Right cardiac atrium (tissue), 5 donors: Measurements from ENCODE around the gene OR12D2. TPM values are rescaled to one million over a fixed set of nuclear protein-coding genes. Genes with fewer than 3 reads are reported as not detected.
"Not testable (repeated sequence)": the region's sequence is repeated elsewhere in the genome, so short reads cannot be mapped to it uniquely, and the experiment has no call there.

Experiments used
- ATAC-seq, 2 donors: fragments of 200-7000 bp; cut with Tn5 transposase; one replicate each; pipeline versions ENCODE4 v1.8.0 to v1.9.1; 2020; ENCODE audit warnings: moderate library complexity in 2 of 2, mild to moderate bottlenecking in 1 of 2
- DNase-seq, 3 donors: peaks; one replicate each; pipeline ENCODE4 v3.0.0-alpha.2; 2020
- H3K27ac ChIP-seq: one replicate; pipeline ENCODE4 v1.5.1; 2013; ENCODE audit warnings: mild to moderate bottlenecking, low read length, control low read depth, moderate library complexity
- H3K27me3 ChIP-seq: one replicate; pipeline ENCODE4 v1.6.1; 2013; ENCODE audit not compliant: control insufficient read depth, insufficient read depth
- H3K4me1 ChIP-seq: one replicate; pipeline ENCODE4 v1.6.1; 2013; ENCODE audit warnings: low read length; ENCODE audit not compliant: control insufficient read depth, insufficient read depth
- H3K4me3 ChIP-seq: one replicate; pipeline ENCODE4 v1.5.1; 2013; ENCODE audit warnings: low read length, control low read depth
- H3K9me3 ChIP-seq: one replicate; pipeline ENCODE4 v1.6.1; 2013; ENCODE audit warnings: low read length; ENCODE audit not compliant: control insufficient read depth
- WGBS: extraction: QIAGEN DNeasy Blood & Tissue Kit; methylation state at CpG from one replicate; pipeline ENCODE4 v1.1.7; 2013; 5-methylcytosine and 5-hydroxymethylcytosine counted together
- intact Hi-C, 4 donors: fragments of 100-400 bp; cut with DNase I; formaldehyde crosslinking; loops; one replicate each; pipeline versions ENCODE4 v1.11.0 to v1.14.0; 2022 to 2023
- polyA plus RNA-seq: library from polyadenylated mRNA; stranded (reverse); fragments of 200-250 nt; gene quantifications from one replicate; pipeline ENCODE4 v1.2.3, GENCODE V29; 2013
- total RNA-seq, 4 donors: library from RNA; stranded (reverse); fragmentation: NEBNext Ultra II Directional; extraction: Animal tissue kit (Norgen Biotek cat#: 25700); gene quantifications; one replicate each; pipeline ENCODE4 v1.2.1, GENCODE V29; 2021
- donor health status: healthy with polysubstance abuse.
- donor health status: DM: no; HTN: yes; CAD: no.
- donor health status: DM: no; HTN: no; CAD: no.
- donor health status: DM: no; HTN: yes; CAD: no; lungs with severe emphysema.
- donor health status: DM: yes; HTN: yes; CAD: no.

The OR12D2 gene
- total and polyA plus RNA-seq, 5 donors, result not detected

DNA sequence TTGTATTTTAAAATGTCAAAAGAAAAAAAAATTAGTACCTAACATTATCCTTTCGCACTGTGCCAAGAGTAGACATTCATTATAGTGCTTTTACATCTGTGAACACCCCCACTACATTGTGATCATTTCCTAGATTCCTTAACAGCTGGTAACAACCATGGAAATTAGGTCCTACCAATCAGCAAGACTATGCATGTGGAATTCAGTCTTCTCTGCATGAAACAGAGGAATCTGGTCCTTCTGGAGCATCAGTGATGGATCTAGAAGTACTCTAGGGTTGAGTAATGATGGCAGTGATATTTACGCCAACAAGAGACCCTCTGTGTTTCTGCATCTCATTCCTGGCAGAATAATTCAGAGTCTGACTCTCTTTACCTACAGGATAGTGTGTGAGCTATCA lies 28.7 kb downstream of the OR12D2 start:
- WGBS, result 89% methylated on average over 2 of the region's 2 CpGs
- intact Hi-C loops, result no loop called here

GRCh38 chr6:29424575-29424974 lies 29.1 kb downstream of the OR12D2 start:
- DNase-seq, result no peak
- Histone ChIP-seq H3K4me3 (no peak overlapping the region), H3K9me3 (no peaks in the 10 kb centered on the region), H3K27me3 (no peaks in the 10 kb centered on the region), H3K4me1 (no peaks in the 10 kb centered on the region), H3K27ac (no peak overlapping the region)
- ATAC-seq, result no peak
- WGBS, result 34% methylated on average over 2 of the region's 2 CpGs
- intact Hi-C loops, result no loop called here

More for the DNA sequence above, 28.7 kb downstream of the OR12D2 start:
- ATAC-seq, result no peak
- Histone ChIP-seq H3K27me3 (no peaks in the 10 kb centered on the region), H3K4me3 (no peak overlapping the region), H3K9me3 (no peaks in the 10 kb centered on the region), H3K4me1 (no peaks in the 10 kb centered on the region), H3K27ac (no peak overlapping the region)
- no peak for DNase-seq

- Histone ChIP-seq H3K27me3 (no peaks in the 10 kb centered on the region), H3K4me3 (no peak overlapping the region), H3K9me3 (no peaks in the 10 kb centered on the region), H3K4me1 (no peaks in the 10 kb centered on the region), H3K27ac (no peak overlapping the region)
- DNase-seq, result no peak
- intact Hi-C loops, result no loop called here
- no peak for ATAC-seq
- WGBS, result 34% methylated on average over 1 of the region's 1 CpG
These were observed 29.6 kb downstream of the OR12D2 start for GRCh38 chr6:29425075-29425474.

DNA sequence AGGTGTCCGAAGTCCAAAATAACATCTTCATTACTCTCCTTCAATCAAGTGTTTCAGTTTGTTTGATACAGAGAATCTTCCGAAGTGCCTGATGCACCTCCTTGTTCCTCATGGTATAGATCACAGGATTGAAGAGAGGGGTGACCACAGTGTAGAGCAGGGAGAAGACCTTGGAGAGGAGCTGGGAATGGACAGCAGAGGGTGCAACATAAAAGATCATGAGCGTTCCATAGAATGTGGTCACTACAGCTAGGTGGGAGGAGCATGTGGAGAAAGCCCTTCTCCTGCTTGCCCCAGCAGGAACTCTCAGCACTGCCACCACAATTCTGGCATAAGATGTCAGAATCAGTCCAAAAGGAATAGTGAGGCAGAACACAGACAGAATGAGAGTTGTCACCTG lies 31.2 kb downstream of the OR12D2 start:
- H3K27me3 ChIP-seq, result no peaks in the 10 kb centered on the region
- ATAC-seq (no peak), DNase-seq (no peak)
- WGBS, result 77% methylated on average over 3 of the region's 3 CpGs
- intact Hi-C loops, result no loop called here
- H3K4me1 ChIP-seq, result no peaks in the 10 kb centered on the region
- H3K27ac ChIP-seq, result no peak overlapping the region
- no peak overlapping the region for H3K4me3 ChIP-seq
- H3K9me3 ChIP-seq, result no peaks in the 10 kb centered on the region

DNA sequence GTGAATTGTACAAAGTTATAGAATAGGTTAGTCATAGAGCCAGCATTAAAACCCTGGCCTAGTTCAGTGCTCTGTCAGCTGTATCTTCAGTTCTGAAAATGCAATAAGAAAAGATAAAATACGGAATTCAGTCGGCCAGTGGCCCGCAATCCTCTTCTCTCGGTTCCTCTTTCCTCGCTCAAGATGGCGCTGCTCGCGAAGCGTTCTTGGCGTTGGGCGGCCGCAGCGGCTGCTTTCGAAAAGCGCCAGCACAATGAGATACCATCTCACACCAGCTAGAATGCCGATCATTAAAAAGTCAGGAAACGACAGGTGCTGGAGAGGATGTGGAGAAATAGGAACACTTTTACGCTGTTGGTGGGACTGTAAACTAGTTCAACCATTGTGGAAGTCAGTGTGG lies 41.3 kb downstream of the OR12D2 start:
- DNase-seq, H3K27me3 ChIP-seq, H3K4me3 ChIP-seq, intact Hi-C loops, H3K4me1 ChIP-seq, ATAC-seq, H3K9me3 ChIP-seq, H3K27ac ChIP-seq: not testable (repeated sequence)
- WGBS, result 69% methylated on average over 18 of the region's 18 CpGs

- intact Hi-C loops, result no loop called here
- no peaks in the 10 kb centered on the region for H3K9me3 ChIP-seq
- no peak within 1 kb of the TSS for H3K27ac ChIP-seq
- no peaks in the 10 kb centered on the region for H3K27me3 ChIP-seq
- no peaks in the 10 kb centered on the region for H3K4me1 ChIP-seq
- no peak for ATAC-seq
- H3K4me3 ChIP-seq, result no peak within 1 kb of the TSS
- no peak for DNase-seq
These were observed 43.6 kb downstream of the OR12D2 start, which contains the start of gene OR10C1 for GRCh38 chr6:29439006-29439405. OR10C1 (plus strand) TSS chr6:29439306; CDS start chr6:29440016, 710 bp downstream.

- DNase-seq, result no peak
- no peak overlapping the region for H3K4me3 ChIP-seq
- no peak for ATAC-seq
- H3K9me3 ChIP-seq, result no peaks in the 10 kb centered on the region
- no peak overlapping the region for H3K27ac ChIP-seq
- H3K27me3 ChIP-seq, result no peaks in the 10 kb centered on the region
- H3K4me1 ChIP-seq, result no peaks in the 10 kb centered on the region
- intact Hi-C loops, result no loop called here
- WGBS, result 84% methylated on average over 1 of the region's 1 CpG
These were observed 47.3 kb downstream of the OR12D2 start for GRCh38 chr6:29442719-29443118.

GRCh38 chr6:29444031-29444430 lies 48.6 kb downstream of the OR12D2 start:
- DNase-seq, H3K9me3 ChIP-seq, H3K27me3 ChIP-seq, H3K4me3 ChIP-seq, intact Hi-C loops, H3K27ac ChIP-seq, H3K4me1 ChIP-seq, ATAC-seq: not testable (repeated sequence)
- WGBS, result 83% methylated on average over 1 of the region's 1 CpG

Other genes starting within 250 kb of the OR12D2 start
- gene OR2J2, start 224.7 kb upstream of the OR12D2 start, total RNA-seq, result not detected
- gene OR2J2, start 224.7 kb upstream of the OR12D2 start, polyA plus RNA-seq, result not detected
- gene OR14J1, start 93.9 kb upstream of the OR12D2 start, total RNA-seq, result not detected
- not detected for gene OR14J1, start 93.9 kb upstream of the OR12D2 start, polyA plus RNA-seq
- gene OR5V1, start 26.8 kb upstream of the OR12D2 start, total RNA-seq, result not detected
- gene OR5V1, start 26.8 kb upstream of the OR12D2 start, polyA plus RNA-seq, result not detected
- gene OR12D3, start 20.3 kb upstream of the OR12D2 start, total RNA-seq, result not detected
- gene OR12D3, start 20.3 kb upstream of the OR12D2 start, polyA plus RNA-seq, result not detected
- not detected for gene OR12D1, start 19.3 kb downstream of the OR12D2 start, total RNA-seq
- gene OR12D1, start 19.3 kb downstream of the OR12D2 start, polyA plus RNA-seq, result not detected
- gene OR10C1, start 43.7 kb downstream of the OR12D2 start, total RNA-seq, result not detected
- not detected for gene OR10C1, start 43.7 kb downstream of the OR12D2 start, polyA plus RNA-seq
- not detected for gene OR11A1, start 61.4 kb downstream of the OR12D2 start, total RNA-seq
- not detected for gene OR11A1, start 61.4 kb downstream of the OR12D2 start, polyA plus RNA-seq
- gene OR2H1, start 61.5 kb downstream of the OR12D2 start, total RNA-seq, result not detected
- not detected for gene OR2H1, start 61.5 kb downstream of the OR12D2 start, polyA plus RNA-seq
- gene MAS1L, start 92.3 kb downstream of the OR12D2 start, total RNA-seq, result not detected
- not detected for gene MAS1L, start 92.3 kb downstream of the OR12D2 start, polyA plus RNA-seq
- not detected for gene UBD, start 164.1 kb downstream of the OR12D2 start, total RNA-seq
- gene UBD, start 164.1 kb downstream of the OR12D2 start, polyA plus RNA-seq, result 0.14 TPM
- not detected for gene OR2H2, start 189.5 kb downstream of the OR12D2 start, total RNA-seq
- not detected for gene OR2H2, start 189.5 kb downstream of the OR12D2 start, polyA plus RNA-seq
- 10 to 100 TPM; 34.8 to 40.0 (median 36.6) TPM for gene GABBR1, start 237.6 kb downstream of the OR12D2 start, total RNA-seq
- gene GABBR1, start 237.6 kb downstream of the OR12D2 start, polyA plus RNA-seq, result 37.5 TPM